Measurements from ENCODE around the gene IL18RAP.

DNA sequence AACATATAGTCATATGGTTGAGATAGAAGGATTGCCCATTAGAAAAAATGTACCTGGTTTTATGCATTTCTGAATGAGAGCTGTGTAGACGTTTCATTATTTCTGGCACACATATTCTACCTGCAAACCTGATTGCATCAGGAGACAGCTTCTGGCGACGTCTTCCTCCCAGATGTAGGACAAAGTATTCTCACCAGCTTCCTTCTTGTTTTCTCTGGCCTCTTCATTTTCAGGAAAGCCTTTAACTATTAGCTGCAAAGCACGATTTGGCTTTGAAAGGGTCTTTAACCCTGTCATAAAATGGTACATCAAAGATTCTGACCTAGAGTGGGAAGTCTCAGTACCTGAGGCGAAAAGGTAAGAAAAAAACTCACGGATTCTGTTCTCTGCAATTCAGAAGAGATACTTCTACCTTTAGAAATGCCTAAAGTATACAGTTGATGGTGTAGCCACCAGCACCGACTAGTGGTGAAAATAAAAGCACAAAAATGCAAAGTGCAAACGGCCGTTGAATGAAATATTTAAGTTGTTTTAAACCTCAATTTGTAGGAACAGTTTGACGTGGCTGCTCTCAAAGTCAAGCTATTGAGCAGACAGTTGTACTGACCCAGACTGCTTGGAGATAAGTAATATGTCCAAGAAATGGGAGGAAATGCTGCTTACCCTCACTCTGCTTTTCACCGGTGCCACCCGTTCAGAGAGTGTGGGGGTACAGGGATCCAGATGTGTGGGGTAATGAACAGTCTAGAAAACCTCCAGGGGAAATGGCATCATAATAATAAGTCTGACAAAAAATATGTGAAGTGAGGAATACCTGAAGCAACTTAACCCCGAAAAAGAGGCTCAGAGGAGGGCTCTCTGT is 20.2 kb downstream of the IL18RAP start:
- TF ChIP-seq, protein P1, sequence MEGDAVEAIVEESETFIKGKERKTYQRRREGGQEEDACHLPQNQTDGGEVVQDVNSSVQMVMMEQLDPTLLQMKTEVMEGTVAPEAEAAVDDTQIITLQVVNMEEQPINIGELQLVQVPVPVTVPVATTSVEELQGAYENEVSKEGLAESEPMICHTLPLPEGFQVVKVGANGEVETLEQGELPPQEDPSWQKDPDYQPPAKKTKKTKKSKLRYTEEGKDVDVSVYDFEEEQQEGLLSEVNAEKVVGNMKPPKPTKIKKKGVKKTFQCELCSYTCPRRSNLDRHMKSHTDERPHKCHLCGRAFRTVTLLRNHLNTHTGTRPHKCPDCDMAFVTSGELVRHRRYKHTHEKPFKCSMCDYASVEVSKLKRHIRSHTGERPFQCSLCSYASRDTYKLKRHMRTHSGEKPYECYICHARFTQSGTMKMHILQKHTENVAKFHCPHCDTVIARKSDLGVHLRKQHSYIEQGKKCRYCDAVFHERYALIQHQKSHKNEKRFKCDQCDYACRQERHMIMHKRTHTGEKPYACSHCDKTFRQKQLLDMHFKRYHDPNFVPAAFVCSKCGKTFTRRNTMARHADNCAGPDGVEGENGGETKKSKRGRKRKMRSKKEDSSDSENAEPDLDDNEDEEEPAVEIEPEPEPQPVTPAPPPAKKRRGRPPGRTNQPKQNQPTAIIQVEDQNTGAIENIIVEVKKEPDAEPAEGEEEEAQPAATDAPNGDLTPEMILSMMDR (IDR thresholded peaks at IDR 0.05; ENCODE audit: poor library complexity, severe bottlenecking) = peak; percentile 67
- TF ChIP-seq EZH2 (IDR thresholded peaks at IDR 0.05; ENCODE audit: borderline replicate concordance, insufficient read depth, low read length, poor library complexity, severe bottlenecking) = no peak
- no peak for TF ChIP-seq POLR2AphosphoS5 (IDR thresholded peaks at IDR 0.05)
- peak; percentile 63 for TF ChIP-seq SMC3 (conservative IDR thresholded peaks at IDR 0.05; ENCODE audit: poor library complexity)
- TF ChIP-seq, protein P2, sequence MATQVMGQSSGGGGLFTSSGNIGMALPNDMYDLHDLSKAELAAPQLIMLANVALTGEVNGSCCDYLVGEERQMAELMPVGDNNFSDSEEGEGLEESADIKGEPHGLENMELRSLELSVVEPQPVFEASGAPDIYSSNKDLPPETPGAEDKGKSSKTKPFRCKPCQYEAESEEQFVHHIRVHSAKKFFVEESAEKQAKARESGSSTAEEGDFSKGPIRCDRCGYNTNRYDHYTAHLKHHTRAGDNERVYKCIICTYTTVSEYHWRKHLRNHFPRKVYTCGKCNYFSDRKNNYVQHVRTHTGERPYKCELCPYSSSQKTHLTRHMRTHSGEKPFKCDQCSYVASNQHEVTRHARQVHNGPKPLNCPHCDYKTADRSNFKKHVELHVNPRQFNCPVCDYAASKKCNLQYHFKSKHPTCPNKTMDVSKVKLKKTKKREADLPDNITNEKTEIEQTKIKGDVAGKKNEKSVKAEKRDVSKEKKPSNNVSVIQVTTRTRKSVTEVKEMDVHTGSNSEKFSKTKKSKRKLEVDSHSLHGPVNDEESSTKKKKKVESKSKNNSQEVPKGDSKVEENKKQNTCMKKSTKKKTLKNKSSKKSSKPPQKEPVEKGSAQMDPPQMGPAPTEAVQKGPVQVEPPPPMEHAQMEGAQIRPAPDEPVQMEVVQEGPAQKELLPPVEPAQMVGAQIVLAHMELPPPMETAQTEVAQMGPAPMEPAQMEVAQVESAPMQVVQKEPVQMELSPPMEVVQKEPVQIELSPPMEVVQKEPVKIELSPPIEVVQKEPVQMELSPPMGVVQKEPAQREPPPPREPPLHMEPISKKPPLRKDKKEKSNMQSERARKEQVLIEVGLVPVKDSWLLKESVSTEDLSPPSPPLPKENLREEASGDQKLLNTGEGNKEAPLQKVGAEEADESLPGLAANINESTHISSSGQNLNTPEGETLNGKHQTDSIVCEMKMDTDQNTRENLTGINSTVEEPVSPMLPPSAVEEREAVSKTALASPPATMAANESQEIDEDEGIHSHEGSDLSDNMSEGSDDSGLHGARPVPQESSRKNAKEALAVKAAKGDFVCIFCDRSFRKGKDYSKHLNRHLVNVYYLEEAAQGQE (IDR thresholded peaks at IDR 0.05; ENCODE audit: borderline replicate concordance) = no peak
- TF ChIP-seq TAF1 (IDR thresholded peaks at IDR 0.05; ENCODE audit: low read depth) = no peak
- TF ChIP-seq EP300 (conservative IDR thresholded peaks at IDR 0.05; ENCODE audit: poor library complexity, severe bottlenecking) = no peak

Measured in neural cell (in vitro differentiated cells).